HG02870 (cell line): ENCODE data around the gene MYORG.

Experiments used
- ATAC-seq: cut with Tn5 transposase; IDR thresholded peaks from one replicate; pipeline ENCODE4 v1.9.1; 2021; ENCODE audit warnings: mild to moderate bottlenecking, moderate library complexity; ENCODE audit not compliant: unreplicated experiment

The MYORG gene

DNA sequence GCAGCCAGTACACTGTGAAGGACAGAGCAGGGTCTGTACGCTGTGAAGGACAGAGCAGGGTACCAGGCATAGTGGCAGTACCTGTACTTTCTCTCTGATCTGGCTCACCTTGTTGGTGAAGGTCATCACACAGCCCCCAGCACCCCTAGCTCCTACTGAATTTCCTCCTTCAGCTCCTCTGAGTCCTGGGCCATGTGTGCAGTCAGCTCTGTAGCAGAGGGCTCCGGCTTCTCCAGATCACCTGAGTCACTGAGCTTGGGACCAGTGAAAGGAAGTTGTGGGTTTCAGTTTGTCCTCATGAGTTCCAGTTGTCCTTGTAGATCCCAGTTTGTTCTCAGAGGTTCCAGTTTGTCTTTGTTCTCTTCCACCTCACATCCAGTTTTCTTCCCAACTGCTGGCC is 41.8 kb downstream of the MYORG start:
- no peak for ATAC-seq

DNA sequence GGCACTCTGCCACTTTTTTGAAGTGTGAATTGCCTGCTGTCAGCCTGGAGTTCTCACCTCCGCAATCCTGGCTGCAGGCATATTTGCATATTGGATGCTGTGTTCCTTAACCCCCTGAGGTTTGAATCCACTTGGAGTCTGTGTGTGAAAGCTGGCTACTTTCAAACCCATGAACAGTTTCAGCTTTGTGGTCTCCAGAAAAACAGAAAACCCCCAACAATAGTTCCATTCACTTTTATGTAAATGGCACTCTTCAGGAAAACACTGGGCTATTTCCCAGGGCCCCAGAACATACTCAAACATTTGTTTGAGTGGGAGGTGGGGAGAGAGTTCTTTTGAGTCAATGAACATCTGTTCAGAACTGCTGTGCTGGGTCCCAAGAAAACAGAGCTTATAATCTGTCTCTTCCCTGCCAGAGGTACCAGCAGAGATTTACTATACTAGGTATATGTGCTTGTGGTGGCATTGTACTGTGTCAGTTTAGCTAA is 42.3 kb downstream of the MYORG start:
- ATAC-seq: no peak

DNA sequence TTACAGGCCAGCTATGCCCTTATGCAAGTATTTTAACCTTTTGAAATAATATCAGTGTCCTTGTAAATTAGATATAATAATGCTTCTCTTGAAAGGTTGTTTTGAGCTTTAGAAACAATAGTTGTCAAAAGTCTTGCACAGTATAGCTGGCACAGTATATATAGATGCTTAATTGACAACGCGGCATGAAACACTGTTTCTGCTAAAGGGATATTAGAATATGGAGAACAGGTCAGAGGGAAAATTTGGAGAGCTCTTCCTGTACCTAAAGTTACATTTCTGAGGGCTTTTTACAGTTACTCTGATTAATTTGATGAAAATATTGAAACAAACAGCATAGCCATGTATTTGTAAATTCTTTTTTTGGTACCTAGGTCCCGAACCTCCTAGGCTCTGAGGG is 42.9 kb downstream of the MYORG start:
- no peak for ATAC-seq

GRCh38 chr9:34332076-34332964 is 44.4 kb downstream of the MYORG start:
- ATAC-seq: no peak

GRCh38 chr9:34331196-34331595 is 45.5 kb downstream of the MYORG start:
- ATAC-seq: no peak

DNA sequence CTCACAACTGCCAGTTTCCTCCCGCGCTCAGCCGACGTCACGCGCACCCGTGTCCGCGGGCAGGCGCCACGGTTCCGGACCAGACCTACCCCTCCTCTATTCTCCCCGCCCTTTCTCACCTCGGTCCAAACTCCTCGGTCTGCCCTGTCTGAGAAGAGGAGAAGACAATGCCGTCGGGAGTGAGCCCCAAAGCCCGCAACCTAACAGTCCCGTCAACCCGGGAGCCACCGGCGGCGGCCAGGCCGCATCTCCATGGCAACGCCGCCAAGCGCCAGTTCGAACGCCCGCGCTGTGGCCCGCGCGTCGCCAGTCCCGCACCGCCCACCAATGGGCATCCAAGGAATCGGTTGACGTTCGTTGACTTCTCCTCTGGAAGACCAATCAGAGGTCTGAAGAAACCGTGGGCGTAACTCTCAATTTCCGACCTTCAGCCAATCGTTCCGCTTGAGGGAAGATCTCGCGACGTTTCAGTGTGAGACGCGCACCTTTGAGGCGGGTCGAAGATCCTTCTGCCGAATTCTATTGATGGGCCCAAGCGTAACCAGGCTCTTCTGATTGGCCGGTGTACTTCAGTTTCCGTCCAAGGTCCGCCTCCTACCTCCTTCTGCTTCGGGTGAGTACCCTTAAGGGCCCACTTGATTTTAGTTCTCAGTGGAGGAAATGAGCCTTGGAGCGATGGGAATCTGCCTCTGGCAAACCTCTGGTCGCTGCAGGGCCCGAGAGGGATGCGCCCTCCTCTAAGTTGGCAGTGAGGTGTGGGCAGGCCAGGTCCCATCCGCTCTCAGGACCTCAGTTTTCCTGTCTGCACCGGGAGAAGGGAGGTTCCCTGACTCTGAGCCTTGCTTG is 47.5 kb downstream of the MYORG start, which contains the start of the genes KIF24 and NUDT2:
TSS of gene KIF24 (minus strand) at position 282 of the 846 bp plus-strand sequence. CDS start 17,922 bp downstream, outside the sequence.
TSS of gene NUDT2 (plus strand) at position 583 of the 846 bp plus-strand sequence. CDS start 9,471 bp downstream, outside the sequence.
- ATAC-seq: peak; percentile 95

DNA sequence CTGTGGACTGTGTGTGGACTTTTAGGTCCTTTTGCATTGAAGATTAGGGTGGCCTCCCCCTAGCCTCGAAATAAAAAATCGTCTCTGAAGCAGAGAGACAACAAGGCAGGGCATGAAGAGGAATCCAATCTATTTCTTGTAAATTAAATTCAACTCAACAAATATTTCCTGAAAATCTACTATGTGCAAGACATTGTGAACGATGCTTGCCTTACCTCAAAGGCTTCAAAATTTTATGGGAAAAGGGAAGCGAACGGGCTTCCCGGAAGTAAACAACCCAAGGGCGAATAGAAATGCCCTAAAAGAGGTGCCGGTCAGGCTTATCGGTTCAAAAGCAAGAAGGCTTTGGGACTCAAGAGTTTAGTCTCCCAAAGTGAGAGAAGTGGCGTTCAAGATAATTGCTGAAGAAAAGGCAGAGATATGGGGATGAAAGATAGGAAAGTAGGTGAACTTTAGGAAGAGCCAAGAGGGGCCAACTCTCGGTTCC is 48.2 kb downstream of the MYORG start:
- no peak for ATAC-seq

- no peak for ATAC-seq
Measured at GRCh38 chr9:34326690-34327089, 50.0 kb downstream of the MYORG start.

- no peak for ATAC-seq
Measured at GRCh38 chr9:34322899-34323591, 53.7 kb downstream of the MYORG start.

DNA sequence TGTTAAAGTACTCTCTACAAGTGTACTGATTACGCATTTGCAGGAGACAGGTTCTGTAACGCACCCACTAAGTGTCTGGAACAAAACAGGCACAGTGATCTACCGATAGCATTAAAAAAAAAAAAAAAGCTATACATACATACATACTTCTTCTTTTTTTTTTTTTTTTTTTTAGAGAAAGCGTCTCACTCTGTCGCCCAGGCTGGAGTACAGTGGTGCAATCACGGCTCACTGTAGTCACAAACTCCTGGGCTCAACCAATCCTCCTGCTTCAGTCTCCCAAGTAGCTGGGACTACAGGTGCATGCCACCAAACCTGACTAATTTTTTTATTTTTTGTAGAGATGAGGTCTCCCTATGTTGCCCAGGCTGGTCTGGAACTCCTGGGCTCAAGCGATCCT is 55.2 kb downstream of the MYORG start:
- ATAC-seq: no peak

GRCh38 chr9:34318163-34318790 is 58.4 kb downstream of the MYORG start:
- ATAC-seq: no peak

- ATAC-seq: no peak
Measured at GRCh38 chr9:34317436-34317835, 59.3 kb downstream of the MYORG start.
